K562 (cell line): ENCODE data around the gene IRX1. TPM values are rescaled to one million over a fixed set of nuclear protein-coding genes. Genes with fewer than 3 reads are reported as not detected.

Experiments used
- ATAC-seq: fragments of 200-7000 bp; cut with Tn5 transposase; 3 replicates; pipeline ENCODE4 v1.9.1; 2020; ENCODE audit warnings: moderate library complexity
- BruUV-seq: library from RNA; stranded (reverse); fragments of 400-500 nt; replicated peaks from 2 replicates; lab custom pipeline; 2021; lab: Mats Ljungman, UMichigan
- CTCF ChIA-PET: fragments of 300-600 bp; formaldehyde crosslinking; extraction: SDS; loops from one replicate; lab custom pipeline; 2021; ENCODE audit warnings: low intra/inter-chr PET ratio; lab: Yijun Ruan, JAX
- POLR2A ChIA-PET: fragments of 300-600, 350-650 bp; sonication (Branson Sonifier 250); formaldehyde crosslinking; extraction: SDS; loops from one replicate; lab custom pipeline; 2021; ENCODE audit warnings: antibody characterized with exemption, inconsistent platforms; lab: Yijun Ruan, JAX
- DNase-seq, 4 experiments: peaks; one replicate each; pipeline versions ENCODE4 v3.0.0 to v3.0.0-alpha.2; 2011 to 2018; ENCODE audit warnings: low spot score in 3 of 4, mixed read lengths in 3 of 4; ENCODE audit errors: extremely low read depth in 1 of 4
- FAIRE-seq: peaks from 2 replicates; lab custom pipeline; 2011; peaks lifted over from hg19 to GRCh38; lab: Jason Lieb, UNC
- H2AFZ ChIP-seq: 2 replicates; pipeline ENCODE4 v1.6.0; 2011; ENCODE audit warnings: low read depth, low read length, control low read depth, inconsistent platforms
- H3K27ac ChIP-seq: fragments of 200-600 bp; 3 replicates; pipeline ENCODE4 v1.8.0; 2011; ENCODE audit warnings: low read depth, mild to moderate bottlenecking, control low read depth, inconsistent platforms, low read length, moderate library complexity, mixed read lengths; ENCODE audit errors: extremely low read depth
- H3K27me3 ChIP-seq, 2 experiments: fragments of 300-600 bp in 1 of 2; 2 replicates in 1 of 2; 3 replicates in 1 of 2; pipeline versions ENCODE4 v1.6.0 to v1.8.0; 2011; ENCODE audit warnings: inconsistent platforms in 2 of 2, low read length in 2 of 2, mild to moderate bottlenecking in 1 of 2, mixed read lengths in 1 of 2, moderate library complexity in 1 of 2; ENCODE audit not compliant: control insufficient read depth in 2 of 2, insufficient read depth in 2 of 2
- H3K36me3 ChIP-seq: fragments of 300-600 bp; 3 replicates; pipeline ENCODE4 v1.8.0; 2011; ENCODE audit warnings: mild to moderate bottlenecking, low read length, inconsistent platforms; ENCODE audit not compliant: control insufficient read depth, insufficient read depth
- H3K4me1 ChIP-seq, 2 experiments: fragments of 200-600 bp in 1 of 2; replicated peaks in 1 of 2; 2 replicates in 1 of 2; 3 replicates in 1 of 2; pipeline versions ENCODE4 v1.5.1 to v1.8.0; 2011; ENCODE audit warnings: inconsistent platforms in 2 of 2, low read length in 2 of 2, mild to moderate bottlenecking in 1 of 2, mixed read lengths in 1 of 2, moderate library complexity in 1 of 2; ENCODE audit not compliant: control insufficient read depth in 2 of 2, insufficient read depth in 2 of 2
- H3K4me2 ChIP-seq: 2 replicates; pipeline ENCODE4 v1.6.1; 2011; ENCODE audit warnings: low read length, control low read depth, inconsistent platforms, mixed read lengths; ENCODE audit not compliant: insufficient read depth
- H3K4me3 ChIP-seq: fragments of 200-600 bp; sonication (generic), shearing (Covaris generic); 2 replicates; pipeline ENCODE4 v1.5.1; 2016; ENCODE audit warnings: control low read depth, inconsistent platforms
- H3K79me2 ChIP-seq: fragments of 200-600 bp; 3 replicates; pipeline ENCODE4 v1.8.0; 2011; ENCODE audit warnings: low read length, inconsistent platforms; ENCODE audit not compliant: control insufficient read depth, insufficient read depth
- H3K9ac ChIP-seq, 2 experiments: 2 replicates each; pipeline versions ENCODE4 v1.6.0 to v1.6.1; 2011; ENCODE audit warnings: low read depth in 2 of 2, low read length in 2 of 2, control low read depth in 1 of 2, inconsistent platforms in 1 of 2, mild to moderate bottlenecking in 1 of 2, mixed read lengths in 1 of 2; ENCODE audit not compliant: insufficient read depth in 1 of 2
- H3K9me1 ChIP-seq: one replicate; pipeline ENCODE4 v1.6.0; 2011; ENCODE audit warnings: inconsistent platforms, mild to moderate bottlenecking, low read length, moderate library complexity; ENCODE audit not compliant: control insufficient read depth, insufficient read depth
- H3K9me3 ChIP-seq: replicated peaks from 2 replicates; pipeline ENCODE4 v1.5.1; 2011; ENCODE audit warnings: low read depth, low read length, inconsistent platforms; ENCODE audit not compliant: control insufficient read depth, insufficient read depth
- H4K20me1 ChIP-seq: replicated peaks from 2 replicates; pipeline ENCODE4 v1.6.1; 2011; ENCODE audit warnings: low read length, inconsistent platforms, mixed read lengths; ENCODE audit not compliant: control insufficient read depth, insufficient read depth
- CAMTA2 ChIP-seq: fragments of 250-450 bp; sonication (Bioruptor Pico); conservative IDR thresholded peaks from 2 replicates; pipeline ENCODE4 v1.5.1; 2022
- E2F3 ChIP-seq: fragments of 250-450 bp; sonication (Bioruptor Pico); IDR thresholded peaks from 2 replicates; pipeline ENCODE4 v1.4.0; 2020; ENCODE audit warnings: mild to moderate bottlenecking
- EGR1 ChIP-seq: fragments of 450-650 bp; conservative IDR thresholded peaks from 2 replicates; pipeline ENCODE4 v1.6.1; 2017; ENCODE audit warnings: mild to moderate bottlenecking
- FOXA1 ChIP-seq: fragments of 450-650 bp; IDR thresholded peaks from 2 replicates; pipeline ENCODE4 v1.6.1; 2016; ENCODE audit warnings: mild to moderate bottlenecking, borderline replicate concordance
- MAFK ChIP-seq: IDR thresholded peaks from 2 replicates; pipeline ENCODE4 v1.6.1; 2011; ENCODE audit warnings: low read length, improper control_type of control experiment
- MIER1 ChIP-seq: fragments of 450-650 bp; IDR thresholded peaks from 2 replicates; pipeline ENCODE4 v1.6.1; 2016; ENCODE audit warnings: antibody characterized with exemption, mild to moderate bottlenecking, low read depth
- NFRKB ChIP-seq: fragments of 450-650 bp; IDR thresholded peaks from 2 replicates; pipeline ENCODE4 v1.6.1; 2016; ENCODE audit warnings: low read depth
- RFX5 ChIP-seq: IDR thresholded peaks from 2 replicates; pipeline ENCODE4 v1.6.1; 2011; ENCODE audit warnings: low read depth, mild to moderate bottlenecking, improper control_type of control experiment, low read length
- SAP30 ChIP-seq: fragments of 200-600 bp; sonication (generic); IDR thresholded peaks from 2 replicates; pipeline ENCODE4 v1.6.1; 2012; ENCODE audit warnings: borderline replicate concordance, low read depth, mild to moderate bottlenecking, moderate library complexity, low read length, control low read depth, inconsistent platforms; ENCODE audit not compliant: insufficient read depth, poor library complexity, severe bottlenecking
- SMARCB1 ChIP-seq: IDR thresholded peaks from 2 replicates; pipeline ENCODE4 v1.6.1; 2011; ENCODE audit warnings: improper control_type of control experiment, low read depth; ENCODE audit not compliant: insufficient read length
- TEAD2 ChIP-seq: fragments of 450-650 bp; IDR thresholded peaks from 2 replicates; pipeline ENCODE4 v1.6.1; 2016; ENCODE audit warnings: missing genetic modification characterization, control low read depth, missing compliant biosample characterization
- UBTF ChIP-seq, 2 experiments: IDR thresholded peaks; 2 replicates each; pipeline ENCODE4 v1.6.1; 2012; ENCODE audit warnings: improper control_type of control experiment in 2 of 2, low read depth in 2 of 2, low read length in 2 of 2, borderline replicate concordance in 1 of 2
- ZNF217 ChIP-seq: sonication (generic); formaldehyde crosslinking; IDR thresholded peaks from 2 replicates; pipeline ENCODE4 v1.8.0; 2022; ENCODE audit warnings: mild to moderate bottlenecking, missing genetic modification reagents
- ZNF23 ChIP-seq: fragments of 250-450 bp; sonication (Bioruptor Pico); IDR thresholded peaks from 2 replicates; pipeline ENCODE4 v1.4.0; 2020; ENCODE audit warnings: mild to moderate bottlenecking
- WGBS: fragments of 100-300 bp; shearing (Covaris generic); methylation state at CpG from one replicate; pipeline ENCODE4 v1.1.6; 2016; ENCODE audit warnings: low coverage, mixed read lengths; ENCODE audit not compliant: insufficient coverage; ENCODE audit errors: missing lambda C conversion rate; 5-methylcytosine and 5-hydroxymethylcytosine counted together
- in situ Hi-C: fragments of 300-500 bp; cut with MboI; formaldehyde crosslinking; loops from 4 replicates; pipeline ENCODE4 v1.15.0; 2018; ENCODE audit warnings: inconsistent platforms, mixed read lengths
- intact Hi-C: fragments of 100-400 bp; cut with micrococcal nuclease; formaldehyde crosslinking; loops from 2 replicates; pipeline ENCODE4 v1.14.2; 2022
- polyA plus RNA-seq, 8 experiments: library from polyadenylated mRNA; depleted of rRNA in 4 of 8; stranded (reverse) in 5 of 8; unstranded in 3 of 8; fragments of >200 nt; fragmentation: Nextera tagmentation in 2 of 8; fragmentation: Illumina TruSeq in 1 of 8; extraction: Ambion mirVana in 2 of 8; extraction: Trizol in 1 of 8; gene quantifications; 2 replicates each; pipeline versions ENCODE4 v1.2.1 to v1.2.3, GENCODE V29; 2011 to 2014; ENCODE audit warnings: inconsistent platforms in 1 of 8, missing spikeins in 1 of 8
- total RNA-seq, 7 experiments: library from RNA; depleted of rRNA in 6 of 7; stranded (reverse); fragments of >200 nt in 6 of 7; fragmentation: Illumina TruSeq in 2 of 7; extraction: Trizol in 2 of 7; gene quantifications; 2 replicates each; pipeline versions ENCODE4 v1.2.1 to v1.2.3, GENCODE V29; 2011 to 2021; ENCODE audit warnings: low replicate concordance in 1 of 7
- TF ChIP-seq, protein P1 (sequence below): fragments of 450-650 bp; IDR thresholded peaks from 2 replicates; pipeline ENCODE4 v1.7.1; 2018; ENCODE audit warnings: mild to moderate bottlenecking, low read depth; ENCODE audit not compliant: partially characterized antibody
- TF ChIP-seq, protein P2 (sequence below): fragments of 450-650 bp; conservative IDR thresholded peaks from 2 replicates; pipeline ENCODE4 v1.6.1; 2016; ENCODE audit warnings: missing genetic modification characterization, low read depth, mild to moderate bottlenecking, missing compliant biosample characterization, moderate library complexity

IRX1 gene
- total and polyA plus RNA-seq, 9 of the 15 experiments (the other 6 are each of a cell fraction or from before 2014, with no cell fraction given) = not detected

DNA sequence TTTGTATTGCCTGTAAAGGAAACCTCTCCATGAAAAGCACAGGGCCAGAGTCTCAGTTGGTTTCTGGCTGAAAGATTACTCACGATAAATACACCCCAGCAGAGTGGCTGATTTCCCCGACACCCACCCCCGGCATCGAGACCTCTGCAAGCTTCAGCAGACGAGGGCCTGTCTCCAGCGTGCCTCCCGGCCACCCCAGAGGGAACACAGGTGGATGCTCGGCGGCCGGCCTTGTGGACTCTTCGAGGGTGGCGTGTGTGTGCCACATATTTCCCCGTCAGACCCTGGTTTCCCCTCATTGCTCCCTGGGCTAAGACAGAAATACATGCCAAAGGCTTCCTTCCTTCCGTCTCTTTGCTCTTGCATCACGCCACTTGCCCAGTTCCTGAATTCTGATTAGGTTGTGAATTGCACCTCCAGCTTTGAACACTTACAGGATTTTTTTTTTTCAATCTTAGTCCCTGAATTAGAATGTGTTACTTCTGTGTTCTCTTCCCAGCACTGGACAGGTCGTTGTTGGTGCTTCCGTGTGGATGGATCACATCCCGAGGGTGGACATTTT is 13.6 kb downstream of the IRX1 start:
- Histone ChIP-seq H3K4me3 (no peak overlapping the region), H3K9ac (no peak overlapping the region), H3K27me3 (peaks cover 10 to 39% of the 10 kb centered on the region in 2 experiments; a peak in 4 of 5 replicates), H3K4me1 (peaks cover 0 to 6% of the 10 kb centered on the region in 2 experiments; a peak in 2 of 5 replicates), H3K79me2 (no peaks in the 10 kb centered on the region), H3K9me3 (no peaks in the 10 kb centered on the region), H2AFZ (no peak overlapping the region), H3K27ac (no peak overlapping the region), H3K9me1 (no peaks in the 10 kb centered on the region), H3K4me2 (no peak overlapping the region), H3K36me3 (no peaks in the 10 kb centered on the region), H4K20me1 (no peaks in the 10 kb centered on the region)
- no peak for FAIRE-seq
- intact Hi-C loops = no loop called here
- POLR2A ChIA-PET = no interaction called here
- TF ChIP-seq MIER1 = no peak
- TF ChIP-seq EGR1 = no peak
- no peak for TF ChIP-seq CAMTA2 (CRISPR knock-in tag)
- no peak for TF ChIP-seq NFRKB
- TF ChIP-seq SAP30 = no peak
- TF ChIP-seq ZNF217 (CRISPR knock-in tag) = no peak
- no peak for TF ChIP-seq E2F3
- TF ChIP-seq UBTF (IDR thresholded peaks at IDR 0.05; ENCODE audit: borderline replicate concordance in 1 of 2, low read depth in 2 of 2, low read length in 2 of 2) = no peak
- no peak for TF ChIP-seq TEAD2 (tag)
- TF ChIP-seq SMARCB1 = no peak
- TF ChIP-seq ZNF23 (CRISPR knock-in tag) = no peak
- TF ChIP-seq RFX5 = no peak
- TF ChIP-seq FOXA1 = no peak
- TF ChIP-seq MAFK = no peak
- TF ChIP-seq, protein P1, sequence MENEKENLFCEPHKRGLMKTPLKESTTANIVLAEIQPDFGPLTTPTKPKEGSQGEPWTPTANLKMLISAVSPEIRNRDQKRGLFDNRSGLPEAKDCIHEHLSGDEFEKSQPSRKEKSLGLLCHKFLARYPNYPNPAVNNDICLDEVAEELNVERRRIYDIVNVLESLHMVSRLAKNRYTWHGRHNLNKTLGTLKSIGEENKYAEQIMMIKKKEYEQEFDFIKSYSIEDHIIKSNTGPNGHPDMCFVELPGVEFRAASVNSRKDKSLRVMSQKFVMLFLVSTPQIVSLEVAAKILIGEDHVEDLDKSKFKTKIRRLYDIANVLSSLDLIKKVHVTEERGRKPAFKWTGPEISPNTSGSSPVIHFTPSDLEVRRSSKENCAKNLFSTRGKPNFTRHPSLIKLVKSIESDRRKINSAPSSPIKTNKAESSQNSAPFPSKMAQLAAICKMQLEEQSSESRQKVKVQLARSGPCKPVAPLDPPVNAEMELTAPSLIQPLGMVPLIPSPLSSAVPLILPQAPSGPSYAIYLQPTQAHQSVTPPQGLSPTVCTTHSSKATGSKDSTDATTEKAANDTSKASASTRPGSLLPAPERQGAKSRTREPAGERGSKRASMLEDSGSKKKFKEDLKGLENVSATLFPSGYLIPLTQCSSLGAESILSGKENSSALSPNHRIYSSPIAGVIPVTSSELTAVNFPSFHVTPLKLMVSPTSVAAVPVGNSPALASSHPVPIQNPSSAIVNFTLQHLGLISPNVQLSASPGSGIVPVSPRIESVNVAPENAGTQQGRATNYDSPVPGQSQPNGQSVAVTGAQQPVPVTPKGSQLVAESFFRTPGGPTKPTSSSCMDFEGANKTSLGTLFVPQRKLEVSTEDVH = no peak
- TF ChIP-seq, protein P2, sequence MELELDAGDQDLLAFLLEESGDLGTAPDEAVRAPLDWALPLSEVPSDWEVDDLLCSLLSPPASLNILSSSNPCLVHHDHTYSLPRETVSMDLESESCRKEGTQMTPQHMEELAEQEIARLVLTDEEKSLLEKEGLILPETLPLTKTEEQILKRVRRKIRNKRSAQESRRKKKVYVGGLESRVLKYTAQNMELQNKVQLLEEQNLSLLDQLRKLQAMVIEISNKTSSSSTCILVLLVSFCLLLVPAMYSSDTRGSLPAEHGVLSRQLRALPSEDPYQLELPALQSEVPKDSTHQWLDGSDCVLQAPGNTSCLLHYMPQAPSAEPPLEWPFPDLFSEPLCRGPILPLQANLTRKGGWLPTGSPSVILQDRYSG (tag) = no peak
- under 1% methylated on average over 15 of the region's 18 CpGs for WGBS
- in situ Hi-C loops = no loop called here
- BruUV-seq = no TSS peak
- CTCF ChIA-PET = no interaction called here
- DNase-seq = no peak
- ATAC-seq = no peak
